Measurements from ENCODE around the gene SHISA8. TPM values are rescaled to one million over a fixed set of nuclear protein-coding genes. Genes with fewer than 3 reads are reported as not detected.
"Not testable (repeated sequence)": the region's sequence is repeated elsewhere in the genome, so short reads cannot be mapped to it uniquely, and the experiment has no call there.

Gene SHISA8
- not detected for total RNA-seq

GRCh38 chr22:41915035-41915785 lies at the start of gene SHISA8:
Gene SHISA8, minus strand, starts transcription at chr22:41915074. Its CDS starts 407 bp downstream, at chr22:41914667.
- DNase-seq (ENCODE audit: low spot score), result no peak
- peak; percentile 80 for ATAC-seq

- ATAC-seq, result no peak
- no peak for DNase-seq (ENCODE audit: low spot score)
These were observed 49.2 kb upstream of the SHISA8 start for GRCh38 chr22:41964112-41964491.

- no peak for ATAC-seq
- DNase-seq (ENCODE audit: low spot score), result no peak
These were observed 48.7 kb upstream of the SHISA8 start for GRCh38 chr22:41963453-41964111.

- DNase-seq (ENCODE audit: low spot score) (no peak), ATAC-seq (peak; percentile 50)
These were observed 43.2 kb upstream of the SHISA8 start for GRCh38 chr22:41957941-41958556.

- no peak for DNase-seq (ENCODE audit: low spot score)
- no peak for ATAC-seq
These were observed 37.8 kb upstream of the SHISA8 start for GRCh38 chr22:41952713-41953112.

- no peak for DNase-seq (ENCODE audit: low spot score)
- ATAC-seq, result no peak
These were observed 37.1 kb upstream of the SHISA8 start, which contains the start of gene SMIM45 for GRCh38 chr22:41951898-41952474. Gene SMIM45, plus strand, starts transcription at chr22:41952150.

GRCh38 chr22:41949297-41949965 lies 34.6 kb upstream of the SHISA8 start:
- DNase-seq (ENCODE audit: low spot score) (no peak), ATAC-seq (no peak)

GRCh38 chr22:41948928-41949296 lies 34.0 kb upstream of the SHISA8 start:
- not testable (repeated sequence) for DNase-seq (ENCODE audit: low spot score); ATAC-seq

GRCh38 chr22:41948142-41948541 lies 33.3 kb upstream of the SHISA8 start:
- no peak for ATAC-seq
- DNase-seq (ENCODE audit: low spot score), result no peak

- DNase-seq (ENCODE audit: low spot score), result no peak
- no peak for ATAC-seq
These were observed 32.7 kb upstream of the SHISA8 start for GRCh38 chr22:41947424-41948080.

- ATAC-seq (peak; percentile 97), DNase-seq (ENCODE audit: low spot score) (peak; percentile 89)
These were observed 32.0 kb upstream of the SHISA8 start, which contains the start of gene CENPM for GRCh38 chr22:41946629-41947423. Gene CENPM, minus strand, starts transcription at chr22:41947152. Its CDS starts 76 bp downstream, at chr22:41947076.

- no peak for DNase-seq (ENCODE audit: low spot score)
- no peak for ATAC-seq
These were observed 28.9 kb upstream of the SHISA8 start for GRCh38 chr22:41943661-41944209.

- peak; percentile 98 for ATAC-seq
- peak; percentile 82 for DNase-seq (ENCODE audit: low spot score)
These were observed 26.2 kb upstream of the SHISA8 start for GRCh38 chr22:41940832-41941765.

- DNase-seq (ENCODE audit: low spot score), result no peak
- ATAC-seq, result no peak
These were observed 25.3 kb upstream of the SHISA8 start for GRCh38 chr22:41939981-41940831.

- ATAC-seq, result no peak
- no peak for DNase-seq (ENCODE audit: low spot score)
These were observed 22.0 kb upstream of the SHISA8 start for GRCh38 chr22:41936894-41937169.

- ATAC-seq (no peak), DNase-seq (ENCODE audit: low spot score) (no peak)
These were observed 20.6 kb upstream of the SHISA8 start for GRCh38 chr22:41935509-41935908.

- DNase-seq (ENCODE audit: low spot score) (no peak), ATAC-seq (no peak)
These were observed 20.1 kb upstream of the SHISA8 start for GRCh38 chr22:41935015-41935351.
